HepG2 (cell line): ENCODE data around the gene WWC2. TPM values are rescaled to one million over a fixed set of nuclear protein-coding genes. Genes with fewer than 3 reads are reported as not detected.
A peak's percentile ranks its signal among the peaks of the same experiment; 100 is the strongest.

ENCODE experiments used
- AFF4 ChIP-seq: sonication (generic); formaldehyde crosslinking; IDR thresholded peaks from 2 replicates; pipeline ENCODE4 v1.4.0; 2020; ENCODE audit warnings: missing genetic modification reagents
- BORCS8-MEF2B ChIP-seq: sonication (generic); formaldehyde crosslinking; IDR thresholded peaks from 2 replicates; pipeline ENCODE4 v1.8.0; 2022; ENCODE audit warnings: mild to moderate bottlenecking, missing genetic modification reagents
- BRD4 ChIP-seq: sonication (generic); formaldehyde crosslinking; IDR thresholded peaks from 2 replicates; pipeline ENCODE4 v1.4.0; 2020; ENCODE audit warnings: missing genetic modification reagents
- HDAC1 ChIP-seq: sonication (generic); formaldehyde crosslinking; IDR thresholded peaks from 2 replicates; pipeline ENCODE4 v1.5.1; 2020; ENCODE audit warnings: mild to moderate bottlenecking, missing genetic modification reagents
- KAT2B ChIP-seq: fragments of 150-350 bp; IDR thresholded peaks from 2 replicates; pipeline ENCODE4 v1.6.1; 2014; ENCODE audit warnings: low read depth, low read length, borderline replicate concordance
- KAT7 ChIP-seq: IDR thresholded peaks from 2 replicates; pipeline ENCODE4 v1.6.1; 2018; ENCODE audit warnings: borderline replicate concordance, missing compliant biosample characterization
- KMT2A ChIP-seq: sonication (generic); formaldehyde crosslinking; IDR thresholded peaks from 2 replicates; pipeline ENCODE4 v1.4.0; 2020; ENCODE audit warnings: missing genetic modification reagents
- NRL ChIP-seq: sonication (generic); formaldehyde crosslinking; IDR thresholded peaks from 2 replicates; pipeline ENCODE4 v1.5.0; 2020; ENCODE audit warnings: missing genetic modification reagents, mild to moderate bottlenecking, moderate library complexity, borderline replicate concordance
- RARA ChIP-seq: IDR thresholded peaks from 2 replicates; pipeline ENCODE4 v1.6.1; 2016; ENCODE audit warnings: missing genetic modification reagents, missing compliant biosample characterization
- SRSF9 ChIP-seq: fragments of 200-400 bp; formaldehyde crosslinking; IDR thresholded peaks from 2 replicates; pipeline ENCODE4 v1.6.1; 2018; ENCODE audit warnings: borderline replicate concordance, mild to moderate bottlenecking, low read depth, low read length; ENCODE audit not compliant: insufficient read depth, poor library complexity, severe bottlenecking
- ZBTB7B ChIP-seq: sonication (generic); formaldehyde crosslinking; IDR thresholded peaks from 2 replicates; pipeline ENCODE4 v1.4.0; 2020; ENCODE audit warnings: missing genetic modification reagents
- ZNF20 ChIP-seq: sonication (generic); formaldehyde crosslinking; IDR thresholded peaks from 2 replicates; pipeline ENCODE4 v1.4.0; 2020; ENCODE audit warnings: mild to moderate bottlenecking, moderate library complexity, missing genetic modification reagents
- ZNF788 ChIP-seq: sonication (generic); formaldehyde crosslinking; IDR thresholded peaks from 2 replicates; pipeline ENCODE4 v1.5.0; 2020; ENCODE audit warnings: mild to moderate bottlenecking, missing genetic modification reagents, borderline replicate concordance
- polyA plus RNA-seq, 8 experiments: library from polyadenylated mRNA; depleted of rRNA in 3 of 8; stranded (reverse) in 7 of 8; unstranded in 1 of 8; fragments of >200 nt; fragmentation: Illumina TruSeq in 4 of 8; extraction: Trizol in 4 of 8; gene quantifications; 2 replicates each; pipeline versions ENCODE4 v1.2.1 to v1.2.3, GENCODE V29; 2011 to 2016; ENCODE audit warnings: low read depth in 4 of 8, missing spikeins in 1 of 8, mixed read lengths in 1 of 8; ENCODE audit not compliant: insufficient read depth in 1 of 8
- total RNA-seq, 5 experiments: library from RNA; depleted of rRNA; stranded (reverse); fragments of >200 nt; fragmentation: Illumina TruSeq; extraction: Trizol; gene quantifications; 2 replicates each; pipeline ENCODE4 v1.2.3, GENCODE V29; 2016; ENCODE audit warnings: low read depth in 1 of 5
- TF ChIP-seq, protein P1 (sequence below): sonication (generic); formaldehyde crosslinking; IDR thresholded peaks from 2 replicates; pipeline ENCODE4 v1.4.0; 2020; ENCODE audit warnings: mild to moderate bottlenecking, missing genetic modification reagents
- TF ChIP-seq, protein P2 (sequence below): sonication (generic); formaldehyde crosslinking; IDR thresholded peaks from 2 replicates; pipeline ENCODE4 v1.4.0; 2020; ENCODE audit warnings: mild to moderate bottlenecking, missing genetic modification reagents
- TF ChIP-seq, protein P3 (sequence below): sonication (generic); formaldehyde crosslinking; IDR thresholded peaks from 2 replicates; pipeline ENCODE4 v1.4.0; 2020; ENCODE audit warnings: mild to moderate bottlenecking, missing genetic modification reagents

Gene WWC2
- total and polyA plus RNA-seq, 2 of the 13 experiments (the other 11 are each of a cell fraction or from before 2014, with no cell fraction given): 40.0 to 50.1 TPM

DNA sequence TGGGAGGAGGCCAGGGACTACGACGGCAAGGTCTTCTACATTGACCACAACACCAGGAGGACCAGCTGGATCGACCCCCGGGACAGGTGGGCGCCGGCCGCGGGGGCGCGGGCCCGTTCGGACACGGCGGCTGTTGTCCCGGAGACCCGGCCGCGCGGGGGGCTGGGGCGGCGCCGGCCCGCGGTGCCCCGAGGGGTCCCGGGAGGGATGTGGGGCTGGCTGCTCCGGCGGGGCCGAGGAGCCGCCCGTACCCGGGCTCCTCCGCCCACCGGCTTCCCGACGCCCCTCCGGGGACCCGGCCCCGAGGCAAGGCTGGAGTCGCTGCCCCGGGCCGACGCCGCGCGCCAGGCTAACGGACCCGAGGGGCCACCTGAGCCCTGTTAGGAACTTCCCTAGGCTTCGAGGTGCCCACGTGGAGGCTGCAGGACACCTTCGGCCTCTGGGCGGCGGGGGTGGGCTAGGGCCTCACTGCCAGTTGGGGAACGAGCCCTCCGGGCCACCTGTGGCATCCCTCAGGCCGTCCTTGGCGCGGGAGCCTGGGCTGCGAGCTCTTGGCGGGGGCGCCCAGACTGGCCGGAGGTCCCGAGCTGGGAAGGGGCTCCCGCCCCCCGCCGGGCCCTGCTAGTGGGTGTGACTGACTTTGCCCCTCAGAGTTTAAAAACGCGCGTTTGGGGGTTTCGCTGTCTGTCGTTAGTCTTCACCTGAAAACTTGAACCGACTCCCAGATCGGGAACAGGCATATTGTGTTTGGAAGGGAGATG lies 660 bp downstream of the WWC2 start (continued):
- TF ChIP-seq, protein P1, sequence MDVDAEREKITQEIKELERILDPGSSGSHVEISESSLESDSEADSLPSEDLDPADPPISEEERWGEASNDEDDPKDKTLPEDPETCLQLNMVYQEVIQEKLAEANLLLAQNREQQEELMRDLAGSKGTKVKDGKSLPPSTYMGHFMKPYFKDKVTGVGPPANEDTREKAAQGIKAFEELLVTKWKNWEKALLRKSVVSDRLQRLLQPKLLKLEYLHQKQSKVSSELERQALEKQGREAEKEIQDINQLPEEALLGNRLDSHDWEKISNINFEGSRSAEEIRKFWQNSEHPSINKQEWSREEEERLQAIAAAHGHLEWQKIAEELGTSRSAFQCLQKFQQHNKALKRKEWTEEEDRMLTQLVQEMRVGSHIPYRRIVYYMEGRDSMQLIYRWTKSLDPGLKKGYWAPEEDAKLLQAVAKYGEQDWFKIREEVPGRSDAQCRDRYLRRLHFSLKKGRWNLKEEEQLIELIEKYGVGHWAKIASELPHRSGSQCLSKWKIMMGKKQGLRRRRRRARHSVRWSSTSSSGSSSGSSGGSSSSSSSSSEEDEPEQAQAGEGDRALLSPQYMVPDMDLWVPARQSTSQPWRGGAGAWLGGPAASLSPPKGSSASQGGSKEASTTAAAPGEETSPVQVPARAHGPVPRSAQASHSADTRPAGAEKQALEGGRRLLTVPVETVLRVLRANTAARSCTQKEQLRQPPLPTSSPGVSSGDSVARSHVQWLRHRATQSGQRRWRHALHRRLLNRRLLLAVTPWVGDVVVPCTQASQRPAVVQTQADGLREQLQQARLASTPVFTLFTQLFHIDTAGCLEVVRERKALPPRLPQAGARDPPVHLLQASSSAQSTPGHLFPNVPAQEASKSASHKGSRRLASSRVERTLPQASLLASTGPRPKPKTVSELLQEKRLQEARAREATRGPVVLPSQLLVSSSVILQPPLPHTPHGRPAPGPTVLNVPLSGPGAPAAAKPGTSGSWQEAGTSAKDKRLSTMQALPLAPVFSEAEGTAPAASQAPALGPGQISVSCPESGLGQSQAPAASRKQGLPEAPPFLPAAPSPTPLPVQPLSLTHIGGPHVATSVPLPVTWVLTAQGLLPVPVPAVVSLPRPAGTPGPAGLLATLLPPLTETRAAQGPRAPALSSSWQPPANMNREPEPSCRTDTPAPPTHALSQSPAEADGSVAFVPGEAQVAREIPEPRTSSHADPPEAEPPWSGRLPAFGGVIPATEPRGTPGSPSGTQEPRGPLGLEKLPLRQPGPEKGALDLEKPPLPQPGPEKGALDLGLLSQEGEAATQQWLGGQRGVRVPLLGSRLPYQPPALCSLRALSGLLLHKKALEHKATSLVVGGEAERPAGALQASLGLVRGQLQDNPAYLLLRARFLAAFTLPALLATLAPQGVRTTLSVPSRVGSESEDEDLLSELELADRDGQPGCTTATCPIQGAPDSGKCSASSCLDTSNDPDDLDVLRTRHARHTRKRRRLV (CRISPR knock-in tag): no peak
- TF ChIP-seq KAT2B: no peak
- TF ChIP-seq RARA (CRISPR knock-in tag): no peak
- no peak for TF ChIP-seq ZNF788 (CRISPR knock-in tag)
- TF ChIP-seq KMT2A (CRISPR knock-in tag): peak; percentile 50; the same call in 1 of the 2 replicates
- TF ChIP-seq KAT7 (CRISPR knock-in tag): no peak; the same call in 1 of the 2 replicates
- TF ChIP-seq BRD4 (CRISPR knock-in tag): no peak
- TF ChIP-seq, protein P2, sequence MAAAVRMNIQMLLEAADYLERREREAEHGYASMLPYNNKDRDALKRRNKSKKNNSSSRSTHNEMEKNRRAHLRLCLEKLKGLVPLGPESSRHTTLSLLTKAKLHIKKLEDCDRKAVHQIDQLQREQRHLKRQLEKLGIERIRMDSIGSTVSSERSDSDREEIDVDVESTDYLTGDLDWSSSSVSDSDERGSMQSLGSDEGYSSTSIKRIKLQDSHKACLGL: peak; percentile 82; the same call in 1 of the 2 replicates
- peak; percentile 31; the same call in 1 of the 2 replicates for TF ChIP-seq BORCS8-MEF2B (CRISPR knock-in tag)
- TF ChIP-seq NRL (CRISPR knock-in tag): no peak; the same call in 1 of the 2 replicates
- TF ChIP-seq, protein P3, sequence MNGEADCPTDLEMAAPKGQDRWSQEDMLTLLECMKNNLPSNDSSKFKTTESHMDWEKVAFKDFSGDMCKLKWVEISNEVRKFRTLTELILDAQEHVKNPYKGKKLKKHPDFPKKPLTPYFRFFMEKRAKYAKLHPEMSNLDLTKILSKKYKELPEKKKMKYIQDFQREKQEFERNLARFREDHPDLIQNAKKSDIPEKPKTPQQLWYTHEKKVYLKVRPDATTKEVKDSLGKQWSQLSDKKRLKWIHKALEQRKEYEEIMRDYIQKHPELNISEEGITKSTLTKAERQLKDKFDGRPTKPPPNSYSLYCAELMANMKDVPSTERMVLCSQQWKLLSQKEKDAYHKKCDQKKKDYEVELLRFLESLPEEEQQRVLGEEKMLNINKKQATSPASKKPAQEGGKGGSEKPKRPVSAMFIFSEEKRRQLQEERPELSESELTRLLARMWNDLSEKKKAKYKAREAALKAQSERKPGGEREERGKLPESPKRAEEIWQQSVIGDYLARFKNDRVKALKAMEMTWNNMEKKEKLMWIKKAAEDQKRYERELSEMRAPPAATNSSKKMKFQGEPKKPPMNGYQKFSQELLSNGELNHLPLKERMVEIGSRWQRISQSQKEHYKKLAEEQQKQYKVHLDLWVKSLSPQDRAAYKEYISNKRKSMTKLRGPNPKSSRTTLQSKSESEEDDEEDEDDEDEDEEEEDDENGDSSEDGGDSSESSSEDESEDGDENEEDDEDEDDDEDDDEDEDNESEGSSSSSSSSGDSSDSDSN (CRISPR knock-in tag): peak; percentile 55
- 0 out of 2 replicates have a peak, but pooled peaks have one; percentile 16 for TF ChIP-seq HDAC1 (CRISPR knock-in tag)
- TF ChIP-seq AFF4: no peak
- no peak for TF ChIP-seq SRSF9
- no peak for TF ChIP-seq ZNF20 (CRISPR knock-in tag)
- TF ChIP-seq ZBTB7B (CRISPR knock-in tag): peak; percentile 57; the same call in 1 of the 2 replicates
